HepG2 (cell line): Measurements from ENCODE around the gene NT5C1B. TPM values are rescaled to one million over a fixed set of nuclear protein-coding genes. Genes with fewer than 3 reads are reported as not detected.

Experiments used
- ERF ChIP-seq: IDR thresholded peaks from 2 replicates; pipeline ENCODE4 v1.6.1; 2018; ENCODE audit warnings: missing biosample characterization, missing genetic modification reagents
- HNRNPK ChIP-seq: fragments of 200-400 bp; formaldehyde crosslinking; IDR thresholded peaks from 2 replicates; pipeline ENCODE4 v1.6.1; 2018; ENCODE audit warnings: low read length, low read depth, moderate library complexity, mild to moderate bottlenecking; ENCODE audit not compliant: poor library complexity, severe bottlenecking
- JUNB ChIP-seq: sonication (generic); formaldehyde crosslinking; IDR thresholded peaks from 2 replicates; pipeline ENCODE4 v1.8.0; 2022; ENCODE audit warnings: missing genetic modification reagents, mild to moderate bottlenecking, borderline replicate concordance
- TCF12 ChIP-seq, 2 experiments: fragments of 450-650 bp in 1 of 2; sonication (generic) in 1 of 2; formaldehyde crosslinking in 1 of 2; IDR thresholded peaks; 2 replicates each; pipeline versions ENCODE4 v1.6.1 to v1.8.0; 2017 to 2022; ENCODE audit warnings: antibody characterized with exemption in 1 of 2, mild to moderate bottlenecking in 1 of 2, missing genetic modification reagents in 1 of 2, moderate library complexity in 1 of 2
- USF2 ChIP-seq, 2 experiments: sonication (generic) in 1 of 2; formaldehyde crosslinking in 1 of 2; IDR thresholded peaks; 2 replicates each; pipeline versions ENCODE4 v1.5.1 to v1.6.1; 2011 to 2020; ENCODE audit warnings: borderline replicate concordance in 1 of 2, low read depth in 1 of 2, low read length in 1 of 2, mild to moderate bottlenecking in 1 of 2, missing genetic modification reagents in 1 of 2, moderate library complexity in 1 of 2
- XBP1 ChIP-seq: sonication (generic); formaldehyde crosslinking; IDR thresholded peaks from 2 replicates; pipeline ENCODE4 v1.5.0; 2020; ENCODE audit warnings: missing genetic modification reagents
- ZC3H13 ChIP-seq: sonication (generic); formaldehyde crosslinking; IDR thresholded peaks from 2 replicates; pipeline ENCODE4 v1.8.1; 2023; ENCODE audit warnings: mild to moderate bottlenecking, missing genetic modification reagents, moderate library complexity
- ZFAT ChIP-seq: sonication (generic); formaldehyde crosslinking; conservative IDR thresholded peaks from 2 replicates; pipeline ENCODE4 v1.8.1; 2023; ENCODE audit warnings: missing genetic modification reagents, inconsistent platforms
- ZNF337 ChIP-seq: sonication (generic); formaldehyde crosslinking; IDR thresholded peaks from 2 replicates; pipeline ENCODE4 v1.5.1; 2020; ENCODE audit warnings: missing genetic modification reagents, low read depth, mild to moderate bottlenecking, borderline replicate concordance
- ZNF33A ChIP-seq: sonication (generic); formaldehyde crosslinking; IDR thresholded peaks from 2 replicates; pipeline ENCODE4 v1.5.1; 2020; ENCODE audit warnings: missing genetic modification reagents, mild to moderate bottlenecking, moderate library complexity, borderline replicate concordance
- ZNF382 ChIP-seq: sonication (generic); formaldehyde crosslinking; IDR thresholded peaks from 2 replicates; pipeline ENCODE4 v1.5.0; 2020; ENCODE audit warnings: missing genetic modification reagents, mild to moderate bottlenecking, borderline replicate concordance
- ZNF580 ChIP-seq: IDR thresholded peaks from 2 replicates; pipeline ENCODE4 v1.6.1; 2016; ENCODE audit warnings: low read depth, borderline replicate concordance
- ZNF629 ChIP-seq: sonication (generic); formaldehyde crosslinking; conservative IDR thresholded peaks from 2 replicates; pipeline ENCODE4 v1.5.0; 2020; ENCODE audit warnings: missing genetic modification reagents
- ZSCAN21 ChIP-seq: sonication (generic); formaldehyde crosslinking; IDR thresholded peaks from 2 replicates; pipeline ENCODE4 v1.8.0; 2022; ENCODE audit warnings: mild to moderate bottlenecking, missing genetic modification reagents, moderate library complexity, borderline replicate concordance
- ZSCAN5A ChIP-seq: sonication (generic); formaldehyde crosslinking; IDR thresholded peaks from 2 replicates; pipeline ENCODE4 v1.8.0; 2022; ENCODE audit warnings: mild to moderate bottlenecking, missing genetic modification reagents, borderline replicate concordance
- polyA plus RNA-seq, 8 experiments: library from polyadenylated mRNA; depleted of rRNA in 3 of 8; stranded (reverse) in 7 of 8; unstranded in 1 of 8; fragments of >200 nt; fragmentation: Illumina TruSeq in 4 of 8; extraction: Trizol in 4 of 8; gene quantifications; 2 replicates each; pipeline versions ENCODE4 v1.2.1 to v1.2.3, GENCODE V29; 2011 to 2016; ENCODE audit warnings: low read depth in 4 of 8, missing spikeins in 1 of 8, mixed read lengths in 1 of 8; ENCODE audit not compliant: insufficient read depth in 1 of 8
- total RNA-seq, 5 experiments: library from RNA; depleted of rRNA; stranded (reverse); fragments of >200 nt; fragmentation: Illumina TruSeq; extraction: Trizol; gene quantifications; 2 replicates each; pipeline ENCODE4 v1.2.3, GENCODE V29; 2016; ENCODE audit warnings: low read depth in 1 of 5
- TF ChIP-seq, protein P1 (sequence below): sonication (generic); formaldehyde crosslinking; IDR thresholded peaks from 2 replicates; pipeline ENCODE4 v1.4.0; 2020; ENCODE audit warnings: missing genetic modification reagents
- TF ChIP-seq, protein P2 (sequence below): sonication (generic); formaldehyde crosslinking; IDR thresholded peaks from 2 replicates; pipeline ENCODE4 v1.4.0; 2020; ENCODE audit warnings: missing genetic modification reagents

Gene NT5C1B
- total and polyA plus RNA-seq, 2 of the 13 experiments (the other 11 are each of a cell fraction or from before 2014, with no cell fraction given): not detected

GRCh38 chr2:18560031-18560796, 29.2 kb downstream of the NT5C1B start, which contains the start of gene RDH14 (continued):
- TF ChIP-seq, protein P1, sequence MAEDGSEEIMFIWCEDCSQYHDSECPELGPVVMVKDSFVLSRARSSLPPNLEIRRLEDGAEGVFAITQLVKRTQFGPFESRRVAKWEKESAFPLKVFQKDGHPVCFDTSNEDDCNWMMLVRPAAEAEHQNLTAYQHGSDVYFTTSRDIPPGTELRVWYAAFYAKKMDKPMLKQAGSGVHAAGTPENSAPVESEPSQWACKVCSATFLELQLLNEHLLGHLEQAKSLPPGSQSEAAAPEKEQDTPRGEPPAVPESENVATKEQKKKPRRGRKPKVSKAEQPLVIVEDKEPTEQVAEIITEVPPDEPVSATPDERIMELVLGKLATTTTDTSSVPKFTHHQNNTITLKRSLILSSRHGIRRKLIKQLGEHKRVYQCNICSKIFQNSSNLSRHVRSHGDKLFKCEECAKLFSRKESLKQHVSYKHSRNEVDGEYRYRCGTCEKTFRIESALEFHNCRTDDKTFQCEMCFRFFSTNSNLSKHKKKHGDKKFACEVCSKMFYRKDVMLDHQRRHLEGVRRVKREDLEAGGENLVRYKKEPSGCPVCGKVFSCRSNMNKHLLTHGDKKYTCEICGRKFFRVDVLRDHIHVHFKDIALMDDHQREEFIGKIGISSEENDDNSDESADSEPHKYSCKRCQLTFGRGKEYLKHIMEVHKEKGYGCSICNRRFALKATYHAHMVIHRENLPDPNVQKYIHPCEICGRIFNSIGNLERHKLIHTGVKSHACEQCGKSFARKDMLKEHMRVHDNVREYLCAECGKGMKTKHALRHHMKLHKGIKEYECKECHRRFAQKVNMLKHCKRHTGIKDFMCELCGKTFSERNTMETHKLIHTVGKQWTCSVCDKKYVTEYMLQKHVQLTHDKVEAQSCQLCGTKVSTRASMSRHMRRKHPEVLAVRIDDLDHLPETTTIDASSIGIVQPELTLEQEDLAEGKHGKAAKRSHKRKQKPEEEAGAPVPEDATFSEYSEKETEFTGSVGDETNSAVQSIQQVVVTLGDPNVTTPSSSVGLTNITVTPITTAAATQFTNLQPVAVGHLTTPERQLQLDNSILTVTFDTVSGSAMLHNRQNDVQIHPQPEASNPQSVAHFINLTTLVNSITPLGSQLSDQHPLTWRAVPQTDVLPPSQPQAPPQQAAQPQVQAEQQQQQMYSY (CRISPR knock-in tag): no peak
- TF ChIP-seq HNRNPK: peak; percentile 55
- TF ChIP-seq ZNF580 (CRISPR knock-in tag): peak; percentile 91; the same call in 1 of the 2 replicates
- TF ChIP-seq ZSCAN5A: peak; percentile 79; the same call in 1 of the 2 replicates
- peak; percentile 52; the same call in 1 of the 2 replicates for TF ChIP-seq ZNF337 (CRISPR knock-in tag)
- TF ChIP-seq ZNF629: peak; percentile 44; the same call in 1 of the 2 replicates
- TF ChIP-seq XBP1 (CRISPR knock-in tag): no peak; the same call in 1 of the 2 replicates
- no peak; the same call in 1 of the 2 replicates for TF ChIP-seq JUNB (CRISPR knock-in tag)
- TF ChIP-seq ZNF382 (CRISPR knock-in tag): no peak
- no peak; the same call in 1 of the 2 replicates for TF ChIP-seq ERF (CRISPR knock-in tag)
- no peak for TF ChIP-seq ZFAT (CRISPR knock-in tag)
- peak; percentile 92 for TF ChIP-seq ZSCAN21
- TF ChIP-seq, protein P2, sequence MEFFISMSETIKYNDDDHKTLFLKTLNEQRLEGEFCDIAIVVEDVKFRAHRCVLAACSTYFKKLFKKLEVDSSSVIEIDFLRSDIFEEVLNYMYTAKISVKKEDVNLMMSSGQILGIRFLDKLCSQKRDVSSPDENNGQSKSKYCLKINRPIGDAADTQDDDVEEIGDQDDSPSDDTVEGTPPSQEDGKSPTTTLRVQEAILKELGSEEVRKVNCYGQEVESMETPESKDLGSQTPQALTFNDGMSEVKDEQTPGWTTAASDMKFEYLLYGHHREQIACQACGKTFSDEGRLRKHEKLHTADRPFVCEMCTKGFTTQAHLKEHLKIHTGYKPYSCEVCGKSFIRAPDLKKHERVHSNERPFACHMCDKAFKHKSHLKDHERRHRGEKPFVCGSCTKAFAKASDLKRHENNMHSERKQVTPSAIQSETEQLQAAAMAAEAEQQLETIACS (CRISPR knock-in tag): no peak; the same call in 1 of the 2 replicates
- TF ChIP-seq ZNF33A: no peak
- TF ChIP-seq USF2 (IDR thresholded peaks at IDR 0.05; ENCODE audit: low read depth, low read length): no peak
- TF ChIP-seq USF2 (CRISPR knock-in tag; IDR thresholded peaks at IDR 0.05; ENCODE audit: borderline replicate concordance): peak; percentile 60
- peak; percentile 87 for TF ChIP-seq ZC3H13
- TF ChIP-seq TCF12 (IDR thresholded peaks at IDR 0.05): no peak
- no peak; the same call in 1 of the 2 replicates for TF ChIP-seq TCF12 (CRISPR knock-in tag; IDR thresholded peaks at IDR 0.05)
